Measurements from ENCODE around the gene SMOC1. TPM values are rescaled to one million over a fixed set of nuclear protein-coding genes. Genes with fewer than 3 reads are reported as not detected.

SMOC1 gene
- total RNA-seq, 1 donor from 2014 or later: not detected

- intact Hi-C loops (cut with micrococcal nuclease): no loop called here
Observed at GRCh38 chr14:70006699-70007098, 127.5 kb downstream of the SMOC1 start.

- intact Hi-C loops (cut with micrococcal nuclease): no loop called here
Observed at GRCh38 chr14:70008284-70009262, 129.4 kb downstream of the SMOC1 start.

GRCh38 chr14:70009961-70010360, 130.7 kb downstream of the SMOC1 start:
- intact Hi-C loops (cut with micrococcal nuclease): loop anchor here (5.0 kb wide), 1 partner anchor 193 kb away; no protein-coding TSS in a partner anchor

GRCh38 chr14:70011098-70011497, 131.9 kb downstream of the SMOC1 start:
- intact Hi-C loops (cut with micrococcal nuclease): loop anchor here (5.0 kb wide), 1 partner anchor 194 kb away; no protein-coding TSS in a partner anchor

- intact Hi-C loops (cut with micrococcal nuclease): loop anchor here (5.0 kb wide), 1 partner anchor 194 kb away; no protein-coding TSS in a partner anchor
Observed at GRCh38 chr14:70011708-70012107, 132.5 kb downstream of the SMOC1 start.

GRCh38 chr14:70013271-70013873, 134.2 kb downstream of the SMOC1 start:
- intact Hi-C loops (cut with micrococcal nuclease): loop anchor here (5.0 kb wide), 1 partner anchor 196 kb away; no protein-coding TSS in a partner anchor

GRCh38 chr14:70014406-70015095, 135.3 kb downstream of the SMOC1 start:
- intact Hi-C loops (cut with micrococcal nuclease): loop anchor here (5.0 kb wide), 1 partner anchor 197 kb away; no protein-coding TSS in a partner anchor

GRCh38 chr14:70018230-70018629, 139.0 kb downstream of the SMOC1 start:
- intact Hi-C loops (cut with micrococcal nuclease): no loop called here

- intact Hi-C loops (cut with micrococcal nuclease): no loop called here
Observed at GRCh38 chr14:70018713-70019211, 139.5 kb downstream of the SMOC1 start.

- intact Hi-C loops (cut with micrococcal nuclease): no loop called here
Observed at GRCh38 chr14:70019695-70020094, 140.5 kb downstream of the SMOC1 start.

GRCh38 chr14:70020352-70021170, 141.3 kb downstream of the SMOC1 start:
- intact Hi-C loops (cut with micrococcal nuclease): no loop called here

- intact Hi-C loops (cut with micrococcal nuclease): no loop called here
Observed at GRCh38 chr14:70021548-70022220, 142.5 kb downstream of the SMOC1 start.

- intact Hi-C loops (cut with micrococcal nuclease): no loop called here
Observed at GRCh38 chr14:70022771-70023445, 143.7 kb downstream of the SMOC1 start.

GRCh38 chr14:70023871-70024270, 144.7 kb downstream of the SMOC1 start:
- intact Hi-C loops (cut with micrococcal nuclease): no loop called here

GRCh38 chr14:70027785-70028428, 148.7 kb downstream of the SMOC1 start:
- intact Hi-C loops (cut with micrococcal nuclease): loop anchor here (1.0 to 5.0 kb wide), 2 partner anchors 210 to 296 kb away; no protein-coding TSS in a partner anchor

- intact Hi-C loops (cut with micrococcal nuclease): loop anchor here (5.0 kb wide), 1 partner anchor 297 kb away; no protein-coding TSS in a partner anchor
Observed at GRCh38 chr14:70029296-70030132, 150.3 kb downstream of the SMOC1 start.

GRCh38 chr14:70032016-70032415, 152.8 kb downstream of the SMOC1 start:
- intact Hi-C loops (cut with micrococcal nuclease): no loop called here

- intact Hi-C loops (cut with micrococcal nuclease): no loop called here
Observed at GRCh38 chr14:70032447-70032846, 153.2 kb downstream of the SMOC1 start.

Measured in T-helper 2 cell treated with Interferon-gamma antibody and Interleukin-4, amounts not matched to agents 100 ng/mL and 5 ng/mL, for 36 hours (primary cell).